B cell (primary cell): ENCODE data around the gene ZNF438. TPM values are rescaled to one million over a fixed set of nuclear protein-coding genes. Genes with fewer than 3 reads are reported as not detected.

Experiments used
- ATAC-seq: fragments of 200-7000 bp; cut with Tn5 transposase; one replicate; pipeline ENCODE4 v1.10.0; 2021; ENCODE audit warnings: low read depth, mild to moderate bottlenecking, moderate number of reproducible peaks, moderate library complexity
- CTCF ChIA-PET: fragments of 350-600 bp; sonication (Branson Sonifier 250); formaldehyde crosslinking; loops from one replicate; lab custom pipeline; 2021; ENCODE audit warnings: antibody characterized with exemption, inconsistent platforms; lab: Charles Lee
- POLR2A ChIA-PET: fragments of 350-600 bp; sonication (Branson Sonifier 250); formaldehyde crosslinking; loops from one replicate; lab custom pipeline; 2021; ENCODE audit warnings: antibody characterized with exemption; lab: Charles Lee
- DNase-seq: peaks from one replicate; pipeline ENCODE4 v3.0.0; 2013
- H2AFZ ChIP-seq: 2 replicates; pipeline ENCODE4 v1.6.1; 2012; ENCODE audit warnings: mild to moderate bottlenecking, low read depth, low read length; ENCODE audit not compliant: insufficient read depth, poor library complexity, severe bottlenecking
- H3K27ac ChIP-seq, 2 donors: 1 replicate in 1 of 2; 2 replicates in 1 of 2; pipeline ENCODE4 v1.5.1; 2012 to 2013; ENCODE audit warnings: low read length in 2 of 2, mild to moderate bottlenecking in 2 of 2, moderate library complexity in 1 of 2
- H3K27me3 ChIP-seq, 4 experiments: fragments of 200-600 bp in 1 of 4; sonication (generic) in 1 of 4; replicated peaks in 1 of 4; 1 replicate in 2 of 4; 2 replicates in 2 of 4; pipeline versions ENCODE4 v1.6.1 to v1.7.0; 2013 to 2016; ENCODE audit warnings: low read length in 3 of 4, mild to moderate bottlenecking in 2 of 4, mixed read lengths in 1 of 4, moderate library complexity in 1 of 4; ENCODE audit not compliant: insufficient read depth in 4 of 4, control insufficient read depth in 3 of 4; ENCODE audit errors: control extremely low read depth in 1 of 4
- H3K36me3 ChIP-seq, 2 experiments: replicated peaks in 1 of 2; 1 replicate in 1 of 2; 2 replicates in 1 of 2; pipeline versions ENCODE4 v1.6.1 to v1.7.1; 2013; ENCODE audit warnings: low read length in 1 of 2; ENCODE audit not compliant: insufficient read depth in 2 of 2, control insufficient read depth in 1 of 2; ENCODE audit errors: control extremely low read depth in 1 of 2, extremely low read depth in 1 of 2
- H3K4me1 ChIP-seq, 2 donors: fragments of 200-600 bp in 1 of 2; sonication (generic) in 1 of 2; 1 replicate in 1 of 2; 2 replicates in 1 of 2; pipeline versions ENCODE4 v1.5.1 to v1.6.1; 2013 to 2017; ENCODE audit warnings: low read length in 2 of 2; ENCODE audit not compliant: control insufficient read depth in 2 of 2, insufficient read depth in 2 of 2
- H3K4me2 ChIP-seq: replicated peaks from 2 replicates; pipeline ENCODE3; 2012; ENCODE audit warnings: mild to moderate bottlenecking, low read depth, low read length; ENCODE audit not compliant: poor library complexity, severe bottlenecking
- H3K4me3 ChIP-seq, 5 experiments: fragments of 200-600 bp in 1 of 5; sonication (generic) in 1 of 5; 1 replicate in 3 of 5; 2 replicates in 2 of 5; pipeline versions ENCODE4 v1.5.1 to v1.7.0; 2011 to 2016; ENCODE audit warnings: low read length in 4 of 5, mild to moderate bottlenecking in 4 of 5, low read depth in 2 of 5, control low read depth in 1 of 5, moderate library complexity in 1 of 5; ENCODE audit not compliant: insufficient read depth in 1 of 5; ENCODE audit errors: control extremely low read depth in 1 of 5, extremely low read depth in 1 of 5
- H3K79me2 ChIP-seq: fragments of 200-600 bp; sonication (generic); one replicate; pipeline ENCODE4 v1.6.0; 2016; ENCODE audit warnings: low read length; ENCODE audit not compliant: control insufficient read depth, insufficient read depth
- H3K9ac ChIP-seq: fragments of 200-600 bp; sonication (generic); 2 replicates; pipeline ENCODE4 v1.6.1; 2017; ENCODE audit warnings: mild to moderate bottlenecking, low read length, moderate library complexity
- H3K9me3 ChIP-seq, 3 donors: one replicate each; pipeline versions ENCODE4 v1.6.1 to v1.7.1; 2013; ENCODE audit warnings: low read length in 2 of 3; ENCODE audit not compliant: control insufficient read depth in 2 of 3, insufficient read depth in 1 of 3; ENCODE audit errors: control extremely low read depth in 1 of 3
- H4K20me1 ChIP-seq: 2 replicates; pipeline ENCODE4 v1.6.0; 2012; ENCODE audit warnings: mild to moderate bottlenecking, low read length; ENCODE audit not compliant: insufficient read depth, control insufficient read depth, poor library complexity, severe bottlenecking
- H3K27ac Mint-ChIP-seq: one replicate; pipeline ENCODE4 v1.8.0; 2021; ENCODE audit warnings: mixed read lengths
- H3K27me3 Mint-ChIP-seq: one replicate; pipeline ENCODE4 v1.8.0; 2021; ENCODE audit warnings: mixed read lengths
- H3K4me1 Mint-ChIP-seq: one replicate; pipeline ENCODE4 v1.8.0; 2021; ENCODE audit warnings: mixed read lengths
- H3K4me3 Mint-ChIP-seq: one replicate; pipeline ENCODE4 v1.8.0; 2021; ENCODE audit warnings: mixed read lengths
- H3K9me3 Mint-ChIP-seq: one replicate; pipeline ENCODE4 v1.8.0; 2022; ENCODE audit warnings: mixed read lengths; ENCODE audit not compliant: insufficient read depth
- EZH2 ChIP-seq: IDR thresholded peaks from 2 replicates; pipeline ENCODE4 v1.6.1; 2012; ENCODE audit warnings: borderline replicate concordance, low read depth, mild to moderate bottlenecking, moderate library complexity, low read length; ENCODE audit not compliant: insufficient read depth, poor library complexity, severe bottlenecking
- WGBS: methylation state at CpG from one replicate; pipeline ENCODE4 v1.1.5; 2013; ENCODE audit warnings: missing lambda C conversion rate; ENCODE audit not compliant: insufficient coverage; 5-methylcytosine and 5-hydroxymethylcytosine counted together
- intact Hi-C: fragments of 100-400 bp; cut with micrococcal nuclease; formaldehyde crosslinking; loops from one replicate; pipeline ENCODE4 v1.10.0; 2022
- polyA plus RNA-seq: library from polyadenylated mRNA; depleted of rRNA; stranded (reverse); fragments of >200 nt; gene quantifications from 2 replicates; pipeline ENCODE4 v1.2.3, GENCODE V29; 2012
- total RNA-seq, 2 donors: library from RNA; stranded (reverse); fragments of 120-200 nt in 1 of 2; gene quantifications; 1 replicate in 1 of 2; 2 replicates in 1 of 2; pipeline versions ENCODE4 v1.2.3 to v1.2.4, GENCODE V29; 2013 to 2022
- TF ChIP-seq, protein P1 (sequence below): fragments of 200-600 bp; IDR thresholded peaks from one replicate; pipeline ENCODE4 v1.8.0; 2022; ENCODE audit warnings: antibody characterized with exemption, mild to moderate bottlenecking

The ZNF438 gene
- total and polyA plus RNA-seq, 2 donors (not counting 1 experiment from before 2014, with no cell fraction given): 2.0 to 3.7 TPM

DNA sequence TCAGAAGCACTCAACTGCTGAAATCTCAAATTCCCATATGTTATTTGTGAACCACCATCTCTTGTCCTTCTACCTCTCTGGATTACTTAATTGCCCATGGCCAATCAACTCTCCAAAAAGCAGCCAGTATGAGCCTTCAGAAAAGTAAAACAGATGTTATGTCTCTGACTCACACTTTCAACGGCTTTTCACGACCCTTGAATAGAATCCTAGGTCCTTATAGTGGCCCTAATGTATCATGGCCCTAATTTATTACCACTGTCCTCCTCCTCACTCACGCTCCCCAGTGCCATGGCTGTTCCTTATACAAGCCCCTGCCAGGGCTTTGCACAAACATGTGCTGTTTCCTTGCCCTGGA, 20.0 kb downstream of the ZNF438 start:
- H3K27ac Mint-ChIP-seq: no peak overlapping the region
- TF ChIP-seq, protein P1, sequence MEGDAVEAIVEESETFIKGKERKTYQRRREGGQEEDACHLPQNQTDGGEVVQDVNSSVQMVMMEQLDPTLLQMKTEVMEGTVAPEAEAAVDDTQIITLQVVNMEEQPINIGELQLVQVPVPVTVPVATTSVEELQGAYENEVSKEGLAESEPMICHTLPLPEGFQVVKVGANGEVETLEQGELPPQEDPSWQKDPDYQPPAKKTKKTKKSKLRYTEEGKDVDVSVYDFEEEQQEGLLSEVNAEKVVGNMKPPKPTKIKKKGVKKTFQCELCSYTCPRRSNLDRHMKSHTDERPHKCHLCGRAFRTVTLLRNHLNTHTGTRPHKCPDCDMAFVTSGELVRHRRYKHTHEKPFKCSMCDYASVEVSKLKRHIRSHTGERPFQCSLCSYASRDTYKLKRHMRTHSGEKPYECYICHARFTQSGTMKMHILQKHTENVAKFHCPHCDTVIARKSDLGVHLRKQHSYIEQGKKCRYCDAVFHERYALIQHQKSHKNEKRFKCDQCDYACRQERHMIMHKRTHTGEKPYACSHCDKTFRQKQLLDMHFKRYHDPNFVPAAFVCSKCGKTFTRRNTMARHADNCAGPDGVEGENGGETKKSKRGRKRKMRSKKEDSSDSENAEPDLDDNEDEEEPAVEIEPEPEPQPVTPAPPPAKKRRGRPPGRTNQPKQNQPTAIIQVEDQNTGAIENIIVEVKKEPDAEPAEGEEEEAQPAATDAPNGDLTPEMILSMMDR: no peak
- no peak for TF ChIP-seq EZH2
- H3K27me3 Mint-ChIP-seq: no peaks in the 10 kb centered on the region

DNA sequence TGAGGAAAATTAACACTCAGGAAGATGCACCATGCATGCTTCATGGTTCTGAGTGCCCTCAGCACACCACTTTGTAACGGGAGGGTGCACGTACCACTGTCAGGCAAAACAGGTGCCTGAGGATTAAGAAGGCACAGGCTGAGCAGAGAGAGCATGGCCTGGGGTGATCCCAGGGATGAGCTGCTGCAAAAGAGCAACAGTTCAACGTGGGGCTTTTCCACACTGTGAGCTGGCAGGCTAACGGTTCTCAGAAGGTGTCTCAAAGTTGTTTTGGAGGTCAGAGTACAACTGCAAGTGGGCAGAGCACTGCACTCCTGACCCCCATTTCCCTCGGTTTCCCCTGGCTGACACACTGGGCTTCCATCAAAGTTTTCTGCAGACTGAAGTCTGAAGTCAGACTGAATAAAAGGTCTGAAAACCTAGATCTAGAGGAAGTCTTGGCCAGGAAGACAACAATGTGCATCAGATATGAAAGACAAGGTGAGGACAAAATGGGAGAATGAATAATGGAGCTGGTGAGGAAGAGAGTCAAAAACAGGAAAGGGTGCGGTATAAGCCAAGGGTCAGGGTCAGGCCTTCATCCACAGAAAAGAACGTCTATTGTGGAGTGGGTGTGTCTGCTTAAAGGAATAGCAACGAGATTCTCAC, 20.5 kb downstream of the ZNF438 start:
- DNase-seq: no peak
- TF ChIP-seq, protein P1: no peak
- no peak for TF ChIP-seq EZH2
- Histone ChIP-seq H3K36me3 (no peaks in the 10 kb centered on the region), H3K4me1 (no peaks in the 10 kb centered on the region), H2AFZ (no peak overlapping the region), H3K27me3 (no peaks in the 10 kb centered on the region), H3K9ac (no peak overlapping the region), H4K20me1 (no peaks in the 10 kb centered on the region), H3K4me3 (no peak overlapping the region), H3K27ac (no peak overlapping the region), H3K9me3 (no peaks in the 10 kb centered on the region), H3K4me2 (no peak overlapping the region), H3K79me2 (no peaks in the 10 kb centered on the region)
- 94% methylated on average over 6 of the region's 8 CpGs for WGBS
- ATAC-seq: no peak
- Mint-ChIP-seq H3K27me3 (no peaks in the 10 kb centered on the region), H3K4me3 (no peak overlapping the region), H3K4me1 (no peaks in the 10 kb centered on the region), H3K9me3 (no peaks in the 10 kb centered on the region), H3K27ac (no peak overlapping the region)
- ChIA-PET CTCF (no interaction called here), POLR2A (no interaction called here)
- intact Hi-C loops: no loop called here

More for the DNA sequence above, 20.0 kb downstream of the ZNF438 start:
- ChIA-PET POLR2A (no interaction called here), CTCF (no interaction called here)
- ATAC-seq (no peak), DNase-seq (no peak)
- Histone ChIP-seq H3K27me3 (no peaks in the 10 kb centered on the region), H2AFZ (no peak overlapping the region), H3K79me2 (no peaks in the 10 kb centered on the region), H3K4me3 (no peak overlapping the region), H3K4me1 (no peaks in the 10 kb centered on the region), H3K9ac (no peak overlapping the region), H4K20me1 (no peaks in the 10 kb centered on the region), H3K9me3 (no peaks in the 10 kb centered on the region), H3K27ac (no peak overlapping the region), H3K36me3 (no peaks in the 10 kb centered on the region), H3K4me2 (no peak overlapping the region)
- intact Hi-C loops: no loop called here
- no peak overlapping the region for H3K4me3 Mint-ChIP-seq
- H3K9me3 Mint-ChIP-seq: no peaks in the 10 kb centered on the region
- 95% methylated on average over 3 of the region's 3 CpGs for WGBS
- no peaks in the 10 kb centered on the region for H3K4me1 Mint-ChIP-seq
